GM21423 (cell line): ENCODE measurements around the gene LIN7C.
"Not testable (repeated sequence)": the region's sequence is repeated elsewhere in the genome, so short reads cannot be mapped to it uniquely, and the experiment has no call there.

Experiments
- ATAC-seq: cut with Tn5 transposase; IDR thresholded peaks from one replicate; pipeline ENCODE4 v1.9.1; 2021; ENCODE audit warnings: mild to moderate bottlenecking, moderate library complexity; ENCODE audit not compliant: unreplicated experiment

LIN7C gene, protein sequence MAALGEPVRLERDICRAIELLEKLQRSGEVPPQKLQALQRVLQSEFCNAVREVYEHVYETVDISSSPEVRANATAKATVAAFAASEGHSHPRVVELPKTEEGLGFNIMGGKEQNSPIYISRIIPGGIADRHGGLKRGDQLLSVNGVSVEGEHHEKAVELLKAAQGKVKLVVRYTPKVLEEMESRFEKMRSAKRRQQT

DNA sequence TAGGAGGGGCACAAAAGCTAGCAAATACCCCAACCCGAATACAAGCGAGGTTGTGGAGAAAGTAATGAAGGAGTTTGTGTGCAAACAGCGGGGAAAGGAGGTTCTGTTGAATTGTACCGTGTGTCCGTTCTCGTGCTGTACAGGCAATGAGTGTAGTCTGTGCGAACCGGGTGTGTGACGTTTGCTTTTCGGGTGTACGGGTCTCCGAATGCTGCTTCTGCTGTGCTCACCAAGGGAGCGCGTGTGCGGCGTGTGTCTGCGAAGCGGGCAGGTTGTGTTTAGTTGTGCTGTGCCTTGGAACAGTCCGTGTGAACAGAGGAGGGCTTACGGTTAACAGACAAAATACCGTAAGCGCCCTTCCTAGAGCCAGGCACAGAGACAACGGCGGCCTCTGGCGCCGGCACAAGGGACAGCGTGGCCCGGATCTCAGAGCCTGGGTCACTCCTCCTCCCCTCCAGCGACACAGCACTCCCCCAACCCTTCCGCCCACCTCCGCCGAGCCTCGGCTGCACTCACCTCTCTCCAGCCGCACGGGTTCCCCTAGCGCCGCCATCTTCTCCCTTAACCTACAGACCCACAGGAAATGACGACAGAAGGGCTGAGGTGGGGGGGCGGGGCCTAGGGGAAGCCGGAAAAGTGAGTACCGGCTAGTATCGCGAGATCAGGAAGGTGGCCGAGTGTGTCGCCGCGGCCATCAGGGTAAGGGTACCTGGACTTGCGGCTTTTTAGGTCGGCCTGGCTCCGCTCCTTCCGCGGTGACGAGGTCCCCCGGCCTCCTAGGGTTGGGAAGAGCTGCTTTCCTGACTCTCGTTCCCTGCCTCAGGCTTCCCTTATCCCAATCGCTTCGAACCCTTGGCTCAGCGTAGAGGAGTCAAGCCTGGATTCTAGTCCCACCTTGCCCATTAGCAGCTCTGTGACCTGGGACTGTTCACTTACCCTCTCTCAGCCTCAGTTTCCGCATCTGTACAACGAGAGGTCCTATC, at the start of gene LIN7C:
Gene LIN7C (minus strand): TSS at position 570 of the 983 bp plus-strand sequence. CDS start 17 bp downstream, at position 553.
- ATAC-seq, result peak; percentile 94

DNA sequence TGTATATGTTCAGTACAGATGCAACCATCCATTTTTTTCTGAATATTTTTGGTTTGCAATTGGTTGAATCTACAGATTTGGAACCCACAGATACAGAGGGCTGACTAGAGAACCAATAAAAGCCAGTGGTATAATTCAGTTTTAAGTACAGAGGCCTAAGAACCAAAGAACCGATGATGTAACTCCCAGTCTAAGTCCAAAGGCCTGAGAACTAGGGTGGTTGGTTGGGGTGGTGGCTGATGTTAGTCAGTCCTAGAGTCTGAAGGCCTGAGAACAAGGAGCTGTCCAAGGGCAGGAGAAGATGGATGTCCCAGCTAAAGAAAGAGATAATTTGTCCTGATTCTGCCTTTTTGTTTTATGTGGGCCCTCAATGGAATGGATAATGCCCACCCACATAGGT, 48.7 kb upstream of the LIN7C start:
- ATAC-seq, result no peak

- no peak for ATAC-seq
Observed at GRCh38 chr11:27553186-27553585, 46.6 kb upstream of the LIN7C start.

DNA sequence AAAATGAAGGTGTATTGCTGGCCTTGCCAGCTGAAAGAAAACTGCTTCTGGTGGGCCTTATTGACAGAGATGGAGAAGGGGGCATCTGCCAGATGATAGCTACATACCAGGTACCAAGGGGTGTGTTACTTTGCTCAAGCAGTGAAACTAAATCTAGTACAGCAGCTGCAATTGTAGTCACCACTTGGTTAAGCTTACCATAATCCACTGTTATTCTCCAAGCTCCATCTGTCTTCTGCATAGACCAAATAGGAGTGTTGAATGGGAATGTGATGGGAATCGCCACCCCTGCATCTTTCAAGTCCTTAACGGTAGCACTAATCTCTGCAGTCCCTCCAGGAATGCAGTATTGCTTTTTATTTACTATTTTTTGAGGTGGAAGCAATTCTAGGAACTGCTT, 45.8 kb upstream of the LIN7C start:
- ATAC-seq, result no peak

GRCh38 chr11:27551127-27551526, 44.6 kb upstream of the LIN7C start:
- ATAC-seq, result peak; percentile 59

- no peak for ATAC-seq
Observed at GRCh38 chr11:27545946-27546345, 39.4 kb upstream of the LIN7C start.

- no peak for ATAC-seq
Observed at GRCh38 chr11:27545035-27545434, 38.5 kb upstream of the LIN7C start.

DNA sequence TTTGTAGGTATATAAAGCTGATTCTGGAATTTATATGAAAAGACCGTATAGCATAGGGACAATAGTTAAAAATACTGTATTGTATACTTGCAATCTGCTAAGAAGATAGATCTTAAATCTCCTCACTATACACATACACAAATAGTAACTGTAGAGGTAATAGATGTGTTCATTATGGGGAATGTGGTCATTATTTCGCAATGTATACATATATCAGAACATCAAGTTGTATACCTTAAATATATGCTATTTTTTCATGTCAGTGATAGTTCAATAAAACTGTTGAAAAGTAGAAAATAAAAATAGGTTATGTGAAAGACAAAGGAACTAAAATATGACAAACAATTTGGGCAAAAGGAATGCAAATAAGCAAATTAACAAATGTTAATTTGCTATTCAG, 35.2 kb upstream of the LIN7C start:
- ATAC-seq, result no peak

DNA sequence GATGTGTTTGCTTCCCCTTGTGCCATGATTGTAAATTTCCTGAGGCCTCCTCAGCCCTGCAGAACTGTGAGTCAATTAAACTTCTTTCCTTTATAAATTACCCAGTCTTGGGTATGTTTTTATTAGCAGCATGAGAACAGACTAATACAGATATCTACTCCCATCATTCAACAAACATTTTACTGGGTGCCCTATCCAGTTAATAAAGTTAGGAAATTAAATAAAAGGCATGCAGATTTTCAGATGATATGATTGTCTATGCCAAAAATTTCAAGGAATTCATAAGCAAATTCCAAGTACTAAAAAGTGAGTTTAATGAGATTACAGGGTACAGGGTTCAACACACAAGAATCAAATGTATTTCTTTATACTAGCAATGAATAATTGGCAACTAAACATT, 33.5 kb upstream of the LIN7C start:
- ATAC-seq, result no peak

DNA sequence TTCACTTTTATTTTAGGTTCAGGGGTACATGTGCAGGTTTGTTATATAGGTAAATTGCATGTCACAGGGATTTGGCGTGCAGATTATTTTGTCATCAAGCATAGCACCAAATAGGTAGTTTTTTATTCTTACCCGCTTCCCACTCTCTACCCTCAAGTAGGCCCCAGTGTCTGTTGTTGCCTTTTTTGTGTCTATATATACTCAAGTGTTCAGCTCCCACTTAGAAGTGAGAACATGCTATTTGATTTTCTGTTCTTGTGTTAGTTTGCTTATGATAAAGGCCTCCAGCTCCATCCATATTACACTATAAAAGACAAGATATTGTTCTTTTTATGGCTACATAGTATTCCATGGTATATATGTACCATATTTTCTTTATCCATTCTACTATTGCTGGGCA, 28.5 kb upstream of the LIN7C start:
- no peak for ATAC-seq

GRCh38 chr11:27532652-27533325, 26.2 kb upstream of the LIN7C start:
- ATAC-seq, result no peak

GRCh38 chr11:27528712-27529111, 22.1 kb upstream of the LIN7C start:
- no peak for ATAC-seq

DNA sequence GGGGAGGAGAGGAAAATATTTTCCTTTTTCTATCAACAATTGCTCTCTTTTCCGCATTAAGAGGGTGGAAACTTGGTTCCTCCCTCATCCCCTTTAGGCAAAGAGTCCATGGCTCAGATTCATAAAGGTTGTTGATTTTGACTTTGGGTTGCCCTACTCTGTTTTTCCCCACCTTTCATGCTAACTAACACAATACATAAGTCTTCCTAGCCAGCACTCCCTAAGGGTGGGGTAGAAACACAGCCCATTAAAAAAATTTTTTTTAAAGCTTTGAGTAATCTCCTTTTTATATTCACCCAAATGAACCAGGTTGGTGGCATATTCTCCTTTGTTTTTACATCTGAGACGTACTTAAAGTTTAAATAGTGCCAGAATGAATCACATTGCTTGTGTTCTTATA, 20.0 kb upstream of the LIN7C start:
- no peak for ATAC-seq

GRCh38 chr11:27525824-27526516, 19.4 kb upstream of the LIN7C start:
- ATAC-seq, result no peak

- ATAC-seq, result no peak
Observed at GRCh38 chr11:27524155-27524554, 17.6 kb upstream of the LIN7C start.

- no peak for ATAC-seq
Observed at GRCh38 chr11:27520226-27520625, 13.7 kb upstream of the LIN7C start.

DNA sequence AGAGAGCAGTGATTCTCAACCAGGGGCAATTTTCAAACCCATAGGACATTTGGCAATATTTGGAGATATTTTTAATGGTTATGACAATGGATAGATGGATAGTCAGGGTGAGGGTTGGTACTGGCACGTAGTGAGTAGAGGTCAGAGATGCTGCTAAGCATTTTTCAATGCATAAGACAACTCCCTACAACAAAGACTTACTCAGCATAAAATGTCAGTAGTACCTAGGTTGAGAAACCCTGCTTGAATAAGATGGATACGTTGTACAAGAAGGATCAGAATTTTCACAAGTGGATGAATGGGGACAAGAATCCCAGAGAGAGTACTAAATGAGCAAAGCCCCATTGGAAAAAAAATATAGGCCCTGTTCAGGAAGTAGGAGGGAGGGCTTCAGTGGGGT, 11.9 kb upstream of the LIN7C start:
- no peak for ATAC-seq

- ATAC-seq, result not testable (repeated sequence)
Observed at GRCh38 chr11:27517490-27517889, 10.9 kb upstream of the LIN7C start.

DNA sequence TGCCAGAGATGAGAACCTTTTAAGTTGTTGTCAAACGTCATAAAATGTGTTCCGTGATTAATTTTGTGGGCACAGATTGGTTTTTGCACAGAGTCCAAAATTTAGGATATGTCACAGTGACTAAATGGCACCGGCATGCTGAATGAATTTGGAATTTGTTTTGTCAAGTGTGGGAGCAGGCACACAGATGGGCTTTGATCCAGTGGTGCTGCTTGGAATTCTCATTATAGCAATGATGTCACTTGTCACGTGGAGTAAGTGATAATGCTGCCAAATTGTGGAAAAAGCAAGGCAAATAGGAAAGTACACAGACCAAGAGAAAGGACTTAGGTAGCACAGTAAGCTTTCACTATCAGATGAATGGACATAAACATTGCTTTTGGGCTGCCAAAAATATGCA, 8.0 kb upstream of the LIN7C start:
- no peak for ATAC-seq

DNA sequence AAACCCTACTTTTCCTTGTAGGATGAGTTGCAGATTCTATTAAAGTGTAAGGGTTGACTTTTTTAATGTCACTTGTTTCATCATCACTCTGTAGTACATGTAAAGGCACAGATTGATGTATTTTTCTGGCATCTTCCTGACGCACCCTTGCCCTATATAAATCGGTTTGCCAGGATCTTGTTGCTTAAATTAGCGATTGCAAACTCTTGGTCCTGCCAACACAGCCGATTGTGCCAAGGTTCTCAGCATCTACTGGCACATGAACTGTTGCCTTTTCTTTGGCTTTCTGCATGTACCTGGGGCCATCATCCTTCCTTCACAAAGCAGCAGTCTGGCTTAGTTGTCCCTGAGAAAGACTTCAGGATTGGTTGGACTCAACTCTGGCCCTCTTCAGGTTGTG, 7.5 kb upstream of the LIN7C start:
- ATAC-seq, result no peak

DNA sequence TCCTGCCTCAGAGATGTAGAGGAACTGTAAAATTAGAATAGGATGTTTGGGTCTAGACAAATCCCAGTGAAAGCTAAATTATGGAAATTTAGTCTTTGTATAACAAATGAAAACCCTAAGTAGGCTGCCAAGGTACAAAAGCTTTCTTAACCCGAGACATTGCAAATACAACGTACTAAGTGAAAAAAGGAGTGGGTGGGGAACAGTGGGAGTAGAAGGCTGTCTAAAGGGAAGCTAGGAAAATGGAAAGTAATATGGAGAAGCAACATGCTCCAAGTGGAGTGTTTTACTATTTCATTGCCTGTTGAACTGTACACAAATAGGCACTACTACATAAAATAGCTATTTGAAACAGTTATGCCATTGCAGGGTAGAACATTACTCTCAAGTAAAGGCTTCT, 6.8 kb upstream of the LIN7C start:
- ATAC-seq, result no peak
